ENCODE measurements around the gene CLIP2.
A peak's percentile ranks its signal among the peaks of the same experiment; 100 is the strongest.
"Not testable (repeated sequence)": the region's sequence is repeated elsewhere in the genome, so short reads cannot be mapped to it uniquely, and the experiment has no call there.

Gene CLIP2

GRCh38 chr7:74338366-74339108 lies 49.3 kb downstream of the CLIP2 start:
- DNase-seq = no peak

GRCh38 chr7:74339648-74340047 lies 50.4 kb downstream of the CLIP2 start:
- DNase-seq = not testable (repeated sequence)

GRCh38 chr7:74343281-74344131 lies 54.3 kb downstream of the CLIP2 start:
- peak; percentile 76 for DNase-seq

GRCh38 chr7:74344132-74344496 lies 54.9 kb downstream of the CLIP2 start:
- peak; percentile 77 for DNase-seq

GRCh38 chr7:74344786-74345185 lies 55.6 kb downstream of the CLIP2 start:
- no peak for DNase-seq

GRCh38 chr7:74345970-74346369 lies 56.8 kb downstream of the CLIP2 start:
- no peak for DNase-seq

- no peak for DNase-seq
Observed at GRCh38 chr7:74349621-74350020, 60.4 kb downstream of the CLIP2 start.

GRCh38 chr7:74350751-74351150 lies 61.5 kb downstream of the CLIP2 start:
- no peak for DNase-seq

- DNase-seq = no peak
Observed at GRCh38 chr7:74351836-74352235, 62.6 kb downstream of the CLIP2 start.

GRCh38 chr7:74352551-74353138 lies 63.4 kb downstream of the CLIP2 start:
- not testable (repeated sequence) for DNase-seq

- DNase-seq = no peak
Observed at GRCh38 chr7:74354009-74354408, 64.8 kb downstream of the CLIP2 start.

- DNase-seq = peak; percentile 82
Observed at GRCh38 chr7:74355091-74355490, 65.9 kb downstream of the CLIP2 start.

- peak; percentile 88 for DNase-seq
Observed at GRCh38 chr7:74356589-74357315, 67.5 kb downstream of the CLIP2 start.

- DNase-seq = no peak
Observed at GRCh38 chr7:74360008-74360407, 70.8 kb downstream of the CLIP2 start.

GRCh38 chr7:74362266-74362665 lies 73.1 kb downstream of the CLIP2 start:
- no peak for DNase-seq

GRCh38 chr7:74364061-74364460 lies 74.9 kb downstream of the CLIP2 start:
- DNase-seq = peak; percentile 32

- peak; percentile 93 for DNase-seq
Observed at GRCh38 chr7:74365322-74366022, 76.3 kb downstream of the CLIP2 start.

GRCh38 chr7:74371381-74372341 lies 82.5 kb downstream of the CLIP2 start:
- no peak for DNase-seq

GRCh38 chr7:74372511-74373111 lies 83.4 kb downstream of the CLIP2 start:
- DNase-seq = no peak

GRCh38 chr7:74373536-74373935 lies 84.3 kb downstream of the CLIP2 start:
- DNase-seq = no peak

GRCh38 chr7:74375726-74376220 lies 86.6 kb downstream of the CLIP2 start:
- no peak for DNase-seq
